Liver (tissue), 9 donors: ENCODE results near the gene LCP2. TPM values are rescaled to one million over a fixed set of nuclear protein-coding genes. Genes with fewer than 3 reads are reported as not detected.

Source experiments
- DNase-seq: peaks from one replicate; pipeline ENCODE4 v3.0.0-alpha.2; 2017; ENCODE audit warnings: low spot score
- H3K27ac ChIP-seq, 2 donors: one replicate each; pipeline ENCODE4 v1.7.0; 2013; ENCODE audit warnings: inconsistent platforms in 2 of 2, low read length in 2 of 2, control low read depth in 1 of 2, low read depth in 1 of 2, mild to moderate bottlenecking in 1 of 2
- H3K27me3 ChIP-seq, 4 donors: one replicate each; pipeline versions ENCODE4 v1.6.1 to v1.7.0; 2013; ENCODE audit warnings: low read length in 3 of 4, inconsistent platforms in 1 of 4, mild to moderate bottlenecking in 1 of 4, moderate library complexity in 1 of 4; ENCODE audit not compliant: control insufficient read depth in 4 of 4, insufficient read depth in 4 of 4
- H3K36me3 ChIP-seq, 4 donors: one replicate each; pipeline versions ENCODE4 v1.6.1 to v1.7.0; 2013; ENCODE audit warnings: low read length in 3 of 4, mild to moderate bottlenecking in 3 of 4, low read depth in 1 of 4, moderate library complexity in 1 of 4; ENCODE audit not compliant: control insufficient read depth in 4 of 4, insufficient read depth in 3 of 4
- H3K4me1 ChIP-seq, 4 donors: one replicate each; pipeline versions ENCODE4 v1.6.1 to v1.7.0; 2013; ENCODE audit warnings: low read length in 3 of 4, mild to moderate bottlenecking in 3 of 4, moderate library complexity in 1 of 4; ENCODE audit not compliant: control insufficient read depth in 4 of 4, insufficient read depth in 4 of 4
- H3K4me3 ChIP-seq, 3 donors: one replicate each; pipeline versions ENCODE4 v1.6.1 to v1.7.0; 2013; ENCODE audit warnings: low read length in 3 of 3, control low read depth in 1 of 3, low read depth in 1 of 3, mild to moderate bottlenecking in 1 of 3
- H3K9ac ChIP-seq, 2 donors: one replicate each; pipeline ENCODE4 v1.7.0; 2013; ENCODE audit warnings: low read length in 2 of 2, mild to moderate bottlenecking in 2 of 2, moderate library complexity in 2 of 2, control low read depth in 1 of 2, low read depth in 1 of 2
- H3K9me3 ChIP-seq, 4 donors: one replicate each; pipeline versions ENCODE4 v1.6.1 to v1.7.0; 2013; ENCODE audit warnings: low read length in 3 of 4; ENCODE audit not compliant: control insufficient read depth in 4 of 4
- EGR1 ChIP-seq, 2 donors: IDR thresholded peaks; 2 replicates each; pipeline ENCODE4 v1.6.1; 2016 to 2018; ENCODE audit warnings: antibody characterized with exemption in 2 of 2, low read depth in 2 of 2
- FOXA1 ChIP-seq: IDR thresholded peaks from 2 replicates; pipeline ENCODE4 v1.6.1; 2016; ENCODE audit warnings: antibody characterized with exemption
- FOXA2 ChIP-seq: IDR thresholded peaks from 2 replicates; pipeline ENCODE4 v1.6.1; 2016; ENCODE audit warnings: antibody characterized with exemption
- GABPA ChIP-seq, 2 donors: IDR thresholded peaks in 1 of 2; conservative IDR thresholded peaks in 1 of 2; 2 replicates each; pipeline ENCODE4 v1.6.1; 2016; ENCODE audit warnings: antibody characterized with exemption in 2 of 2, mild to moderate bottlenecking in 1 of 2, moderate library complexity in 1 of 2
- HNF4A ChIP-seq, 2 donors: conservative IDR thresholded peaks; 2 replicates each; pipeline ENCODE4 v1.6.1; 2016; ENCODE audit warnings: antibody characterized with exemption in 2 of 2, mild to moderate bottlenecking in 2 of 2
- HNF4G ChIP-seq: IDR thresholded peaks from 2 replicates; pipeline ENCODE4 v1.6.1; 2016; ENCODE audit warnings: antibody characterized with exemption
- JUND ChIP-seq, 2 donors: IDR thresholded peaks; 2 replicates each; pipeline ENCODE4 v1.6.1; 2016; ENCODE audit warnings: antibody characterized with exemption in 2 of 2
- NR2F2 ChIP-seq: IDR thresholded peaks from 2 replicates; pipeline ENCODE4 v1.6.1; 2016; ENCODE audit warnings: antibody characterized with exemption
- RAD21 ChIP-seq, 2 donors: IDR thresholded peaks; 2 replicates each; pipeline ENCODE4 v1.6.1; 2016; ENCODE audit warnings: antibody characterized with exemption in 2 of 2, mild to moderate bottlenecking in 2 of 2
- RXRA ChIP-seq, 2 donors: IDR thresholded peaks; 2 replicates each; pipeline ENCODE4 v1.6.1; 2017 to 2018; ENCODE audit warnings: antibody characterized with exemption in 2 of 2, mild to moderate bottlenecking in 1 of 2
- SP1 ChIP-seq: IDR thresholded peaks from 2 replicates; pipeline ENCODE4 v1.6.1; 2018; ENCODE audit warnings: antibody characterized with exemption, mild to moderate bottlenecking
- TAF1 ChIP-seq: conservative IDR thresholded peaks from 2 replicates; pipeline ENCODE4 v1.6.1; 2016; ENCODE audit warnings: antibody characterized with exemption, mild to moderate bottlenecking
- YY1 ChIP-seq: IDR thresholded peaks from 2 replicates; pipeline ENCODE4 v1.6.1; 2016; ENCODE audit warnings: antibody characterized with exemption, mild to moderate bottlenecking
- WGBS: extraction: QIAGEN DNeasy Blood & Tissue Kit; methylation state at CpG from one replicate; pipeline ENCODE4 v1.1.7; 2013; 5-methylcytosine and 5-hydroxymethylcytosine counted together
- polyA plus RNA-seq, 2 donors: library from polyadenylated mRNA; stranded (reverse) in 1 of 2; unstranded in 1 of 2; fragments of 200-250 nt in 1 of 2; fragments of >200 nt in 1 of 2; fragmentation: Nextera tagmentation in 1 of 2; extraction: Ambion mirVana in 1 of 2; gene quantifications; one replicate each; pipeline versions ENCODE4 v1.2.1 to v1.2.3, GENCODE V29; 2013 to 2015
- total RNA-seq, 2 donors: library from RNA; depleted of rRNA; stranded (reverse); fragments of >200 nt; gene quantifications; one replicate each; pipeline ENCODE4 v1.2.3, GENCODE V29; 2014
- TF ChIP-seq, protein P1 (sequence below): IDR thresholded peaks from 2 replicates; pipeline ENCODE4 v1.6.1; 2016; ENCODE audit warnings: antibody characterized with exemption
- TF ChIP-seq, protein P2 (sequence below): fragments of 150-350 bp; IDR thresholded peaks from 2 replicates; pipeline ENCODE4 v1.5.1; 2017; ENCODE audit warnings: improper control_type of control experiment, low read depth, low read length; ENCODE audit not compliant: missing input control
- TF ChIP-seq, protein P3 (sequence below): IDR thresholded peaks from 2 replicates; pipeline ENCODE4 v1.6.1; 2016; ENCODE audit warnings: antibody characterized with exemption
- TF ChIP-seq, protein P4 (sequence below): IDR thresholded peaks from 2 replicates; pipeline ENCODE4 v1.6.1; 2016; ENCODE audit warnings: antibody characterized with exemption
- TF ChIP-seq, protein P5 (sequence below): IDR thresholded peaks from 2 replicates; pipeline ENCODE4 v1.6.1; 2016; ENCODE audit warnings: antibody characterized with exemption, mild to moderate bottlenecking
- donor health status: healthy.
- donor health status: healthy.
- donor health status: healthy.
- donor health status: healthy.
- donor health status: healthy.

Gene LCP2
- total and polyA plus RNA-seq, 4 donors, result 3.6 to 16.3 (median 6.7) TPM

DNA sequence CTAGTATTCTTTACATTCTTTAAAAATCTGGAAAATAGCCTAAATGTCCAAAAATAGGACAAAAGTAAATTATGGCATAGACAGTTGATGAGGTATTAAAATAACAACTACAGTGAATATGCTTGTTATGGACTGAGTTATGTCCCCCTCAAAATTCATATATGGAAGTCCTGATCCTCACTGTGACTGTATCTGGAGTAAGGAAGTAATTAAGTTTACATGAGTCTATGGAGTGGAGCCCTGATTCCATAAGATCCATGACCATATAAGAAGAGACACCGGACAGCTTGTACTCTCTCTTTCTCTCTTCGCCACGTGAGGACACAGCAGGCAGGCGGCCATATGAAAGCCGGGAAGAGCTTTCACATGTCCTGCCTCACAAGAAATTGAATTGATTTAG lies 93.4 kb downstream of the LCP2 start:
- Histone ChIP-seq H3K9me3 (no peaks in the 10 kb centered on the region), H3K4me3 (no peak overlapping the region), H3K27ac (no peak overlapping the region), H3K36me3 (no peaks in the 10 kb centered on the region), H3K4me1 (peaks cover 0 to 8% (median 2%) of the 10 kb centered on the region in 4 donors), H3K9ac (no peak overlapping the region), H3K27me3 (peaks cover 0 to 4% (median under 1%) of the 10 kb centered on the region in 4 donors)
- WGBS, result 82% methylated on average over 5 of the region's 5 CpGs
- TF ChIP-seq, protein P1, sequence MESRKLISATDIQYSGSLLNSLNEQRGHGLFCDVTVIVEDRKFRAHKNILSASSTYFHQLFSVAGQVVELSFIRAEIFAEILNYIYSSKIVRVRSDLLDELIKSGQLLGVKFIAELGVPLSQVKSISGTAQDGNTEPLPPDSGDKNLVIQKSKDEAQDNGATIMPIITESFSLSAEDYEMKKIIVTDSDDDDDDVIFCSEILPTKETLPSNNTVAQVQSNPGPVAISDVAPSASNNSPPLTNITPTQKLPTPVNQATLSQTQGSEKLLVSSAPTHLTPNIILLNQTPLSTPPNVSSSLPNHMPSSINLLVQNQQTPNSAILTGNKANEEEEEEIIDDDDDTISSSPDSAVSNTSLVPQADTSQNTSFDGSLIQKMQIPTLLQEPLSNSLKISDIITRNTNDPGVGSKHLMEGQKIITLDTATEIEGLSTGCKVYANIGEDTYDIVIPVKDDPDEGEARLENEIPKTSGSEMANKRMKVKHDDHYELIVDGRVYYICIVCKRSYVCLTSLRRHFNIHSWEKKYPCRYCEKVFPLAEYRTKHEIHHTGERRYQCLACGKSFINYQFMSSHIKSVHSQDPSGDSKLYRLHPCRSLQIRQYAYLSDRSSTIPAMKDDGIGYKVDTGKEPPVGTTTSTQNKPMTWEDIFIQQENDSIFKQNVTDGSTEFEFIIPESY, result no peak
- TF ChIP-seq RXRA (IDR thresholded peaks at IDR 0.05), result no peak
- TF ChIP-seq, protein P2, sequence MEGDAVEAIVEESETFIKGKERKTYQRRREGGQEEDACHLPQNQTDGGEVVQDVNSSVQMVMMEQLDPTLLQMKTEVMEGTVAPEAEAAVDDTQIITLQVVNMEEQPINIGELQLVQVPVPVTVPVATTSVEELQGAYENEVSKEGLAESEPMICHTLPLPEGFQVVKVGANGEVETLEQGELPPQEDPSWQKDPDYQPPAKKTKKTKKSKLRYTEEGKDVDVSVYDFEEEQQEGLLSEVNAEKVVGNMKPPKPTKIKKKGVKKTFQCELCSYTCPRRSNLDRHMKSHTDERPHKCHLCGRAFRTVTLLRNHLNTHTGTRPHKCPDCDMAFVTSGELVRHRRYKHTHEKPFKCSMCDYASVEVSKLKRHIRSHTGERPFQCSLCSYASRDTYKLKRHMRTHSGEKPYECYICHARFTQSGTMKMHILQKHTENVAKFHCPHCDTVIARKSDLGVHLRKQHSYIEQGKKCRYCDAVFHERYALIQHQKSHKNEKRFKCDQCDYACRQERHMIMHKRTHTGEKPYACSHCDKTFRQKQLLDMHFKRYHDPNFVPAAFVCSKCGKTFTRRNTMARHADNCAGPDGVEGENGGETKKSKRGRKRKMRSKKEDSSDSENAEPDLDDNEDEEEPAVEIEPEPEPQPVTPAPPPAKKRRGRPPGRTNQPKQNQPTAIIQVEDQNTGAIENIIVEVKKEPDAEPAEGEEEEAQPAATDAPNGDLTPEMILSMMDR, result no peak
- no peak for TF ChIP-seq HNF4G
- TF ChIP-seq JUND (IDR thresholded peaks at IDR 0.05), result no peak
- TF ChIP-seq YY1, result no peak
- no peak for TF ChIP-seq SP1
- TF ChIP-seq EGR1 (IDR thresholded peaks at IDR 0.05; ENCODE audit: low read depth in 2 of 2), result no peak
- TF ChIP-seq GABPA (IDR thresholded peaks at IDR 0.05 in 1 of 2, conservative IDR thresholded peaks at IDR 0.05 in 1 of 2), result no peak
- TF ChIP-seq, protein P3, sequence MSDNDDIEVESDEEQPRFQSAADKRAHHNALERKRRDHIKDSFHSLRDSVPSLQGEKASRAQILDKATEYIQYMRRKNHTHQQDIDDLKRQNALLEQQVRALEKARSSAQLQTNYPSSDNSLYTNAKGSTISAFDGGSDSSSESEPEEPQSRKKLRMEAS, result no peak
- no peak for TF ChIP-seq FOXA2
- TF ChIP-seq RAD21 (IDR thresholded peaks at IDR 0.05), result no peak
- TF ChIP-seq TAF1, result no peak
- DNase-seq, result no peak

DNA sequence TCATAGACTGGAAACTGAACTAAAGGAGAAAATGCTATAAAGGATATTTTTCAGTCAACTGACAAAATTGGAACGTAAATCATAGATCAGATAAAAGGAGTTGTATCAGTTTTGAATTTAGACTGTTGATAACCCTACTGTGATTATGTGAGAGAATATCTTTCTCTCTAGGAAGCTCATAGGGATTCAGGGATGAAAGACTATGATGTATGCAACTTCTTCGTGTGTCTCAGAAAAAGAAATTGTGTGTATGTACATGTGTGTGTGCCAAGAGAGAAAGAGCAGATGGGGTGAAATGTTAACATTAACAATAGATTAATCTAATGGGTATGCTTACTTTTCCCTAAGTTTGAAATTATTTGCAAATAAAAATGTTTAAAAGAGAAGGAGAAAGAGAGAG lies 95.5 kb downstream of the LCP2 start:
- H3K27me3 ChIP-seq, result peaks cover 0 to 4% (median under 1%) of the 10 kb centered on the region in 4 donors
- no peaks in the 10 kb centered on the region for H3K9me3 ChIP-seq
- no peak overlapping the region for H3K4me3 ChIP-seq
- WGBS, result 70% methylated on average over 2 of the region's 2 CpGs
- no peak for DNase-seq
- no peak overlapping the region for H3K27ac ChIP-seq
- no peaks in the 10 kb centered on the region for H3K36me3 ChIP-seq
- TF ChIP-seq RXRA (IDR thresholded peaks at IDR 0.05), result no peak
- TF ChIP-seq GABPA (IDR thresholded peaks at IDR 0.05 in 1 of 2, conservative IDR thresholded peaks at IDR 0.05 in 1 of 2), result no peak
- TF ChIP-seq, protein P4, sequence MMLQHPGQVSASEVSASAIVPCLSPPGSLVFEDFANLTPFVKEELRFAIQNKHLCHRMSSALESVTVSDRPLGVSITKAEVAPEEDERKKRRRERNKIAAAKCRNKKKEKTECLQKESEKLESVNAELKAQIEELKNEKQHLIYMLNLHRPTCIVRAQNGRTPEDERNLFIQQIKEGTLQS, result no peak
- no peak for TF ChIP-seq FOXA2
- TF ChIP-seq SP1, result no peak
- TF ChIP-seq, protein P2, result no peak
- TF ChIP-seq EGR1 (IDR thresholded peaks at IDR 0.05; ENCODE audit: low read depth in 2 of 2), result no peak
- TF ChIP-seq TAF1, result no peak
- no peak for TF ChIP-seq RAD21 (IDR thresholded peaks at IDR 0.05)
- TF ChIP-seq HNF4G, result no peak
- no peak for TF ChIP-seq JUND (IDR thresholded peaks at IDR 0.05)
- no peak for TF ChIP-seq YY1
- TF ChIP-seq HNF4A (conservative IDR thresholded peaks at IDR 0.05), result no peak
- TF ChIP-seq, protein P5, sequence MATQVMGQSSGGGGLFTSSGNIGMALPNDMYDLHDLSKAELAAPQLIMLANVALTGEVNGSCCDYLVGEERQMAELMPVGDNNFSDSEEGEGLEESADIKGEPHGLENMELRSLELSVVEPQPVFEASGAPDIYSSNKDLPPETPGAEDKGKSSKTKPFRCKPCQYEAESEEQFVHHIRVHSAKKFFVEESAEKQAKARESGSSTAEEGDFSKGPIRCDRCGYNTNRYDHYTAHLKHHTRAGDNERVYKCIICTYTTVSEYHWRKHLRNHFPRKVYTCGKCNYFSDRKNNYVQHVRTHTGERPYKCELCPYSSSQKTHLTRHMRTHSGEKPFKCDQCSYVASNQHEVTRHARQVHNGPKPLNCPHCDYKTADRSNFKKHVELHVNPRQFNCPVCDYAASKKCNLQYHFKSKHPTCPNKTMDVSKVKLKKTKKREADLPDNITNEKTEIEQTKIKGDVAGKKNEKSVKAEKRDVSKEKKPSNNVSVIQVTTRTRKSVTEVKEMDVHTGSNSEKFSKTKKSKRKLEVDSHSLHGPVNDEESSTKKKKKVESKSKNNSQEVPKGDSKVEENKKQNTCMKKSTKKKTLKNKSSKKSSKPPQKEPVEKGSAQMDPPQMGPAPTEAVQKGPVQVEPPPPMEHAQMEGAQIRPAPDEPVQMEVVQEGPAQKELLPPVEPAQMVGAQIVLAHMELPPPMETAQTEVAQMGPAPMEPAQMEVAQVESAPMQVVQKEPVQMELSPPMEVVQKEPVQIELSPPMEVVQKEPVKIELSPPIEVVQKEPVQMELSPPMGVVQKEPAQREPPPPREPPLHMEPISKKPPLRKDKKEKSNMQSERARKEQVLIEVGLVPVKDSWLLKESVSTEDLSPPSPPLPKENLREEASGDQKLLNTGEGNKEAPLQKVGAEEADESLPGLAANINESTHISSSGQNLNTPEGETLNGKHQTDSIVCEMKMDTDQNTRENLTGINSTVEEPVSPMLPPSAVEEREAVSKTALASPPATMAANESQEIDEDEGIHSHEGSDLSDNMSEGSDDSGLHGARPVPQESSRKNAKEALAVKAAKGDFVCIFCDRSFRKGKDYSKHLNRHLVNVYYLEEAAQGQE, result no peak
- no peak for TF ChIP-seq NR2F2
- no peak for TF ChIP-seq FOXA1
- TF ChIP-seq, protein P1, result no peak
- no peak overlapping the region for H3K9ac ChIP-seq
- peaks cover 0 to 6% (median under 1%) of the 10 kb centered on the region in 4 donors for H3K4me1 ChIP-seq
